NCI-H2227 treated with DMSO at 0.1 percent for 48 hours (cell line): ENCODE data around the gene TMEM11.
A peak's percentile ranks its signal among the peaks of the same experiment; 100 is the strongest.

Source experiments
- DNase-seq: peaks from one replicate; lab custom pipeline; 2025; lab: John Stamatoyannopoulos, UW

Gene TMEM11

GRCh38 chr17:21214015-21214776, at the start of gene TMEM11:
TSS of gene TMEM11 (minus strand) at chr17:21214161. CDS start at chr17:21214152, 9 bp downstream.
- peak; percentile 81 for DNase-seq

- DNase-seq: no peak
Observed at GRCh38 chr17:21263376-21263775, 49.4 kb upstream of the TMEM11 start.

GRCh38 chr17:21262259-21262993, 48.5 kb upstream of the TMEM11 start:
- no peak for DNase-seq

- DNase-seq: no peak
Observed at GRCh38 chr17:21258593-21258992, 44.6 kb upstream of the TMEM11 start.

- DNase-seq: no peak
Observed at GRCh38 chr17:21253646-21254441, 39.9 kb upstream of the TMEM11 start.

GRCh38 chr17:21252796-21253645, 39.1 kb upstream of the TMEM11 start, which contains the start of gene NATD1:
TSS of gene NATD1 (minus strand) at chr17:21253410. CDS start at chr17:21253264, 146 bp downstream.
- peak; percentile 58 for DNase-seq

- DNase-seq: no peak
Observed at GRCh38 chr17:21252289-21252795, 38.4 kb upstream of the TMEM11 start.

- DNase-seq: no peak
Observed at GRCh38 chr17:21251337-21252010, 37.5 kb upstream of the TMEM11 start.

- DNase-seq: no peak
Observed at GRCh38 chr17:21250854-21251253, 36.9 kb upstream of the TMEM11 start.

- DNase-seq: no peak
Observed at GRCh38 chr17:21249920-21250703, 36.2 kb upstream of the TMEM11 start.

GRCh38 chr17:21249086-21249795, 35.3 kb upstream of the TMEM11 start:
- DNase-seq: no peak

- no peak for DNase-seq
Observed at GRCh38 chr17:21248500-21248899, 34.5 kb upstream of the TMEM11 start.

GRCh38 chr17:21247552-21248258, 33.7 kb upstream of the TMEM11 start:
- DNase-seq: no peak

- DNase-seq: no peak
Observed at GRCh38 chr17:21246698-21247097, 32.7 kb upstream of the TMEM11 start.

- no peak for DNase-seq
Observed at GRCh38 chr17:21245639-21246084, 31.7 kb upstream of the TMEM11 start.

- no peak for DNase-seq
Observed at GRCh38 chr17:21243516-21244303, 29.7 kb upstream of the TMEM11 start.

GRCh38 chr17:21242780-21243515, 29.0 kb upstream of the TMEM11 start:
- DNase-seq: no peak
